ENCODE measurements around the gene SSTR3.

The SSTR3 gene

DNA sequence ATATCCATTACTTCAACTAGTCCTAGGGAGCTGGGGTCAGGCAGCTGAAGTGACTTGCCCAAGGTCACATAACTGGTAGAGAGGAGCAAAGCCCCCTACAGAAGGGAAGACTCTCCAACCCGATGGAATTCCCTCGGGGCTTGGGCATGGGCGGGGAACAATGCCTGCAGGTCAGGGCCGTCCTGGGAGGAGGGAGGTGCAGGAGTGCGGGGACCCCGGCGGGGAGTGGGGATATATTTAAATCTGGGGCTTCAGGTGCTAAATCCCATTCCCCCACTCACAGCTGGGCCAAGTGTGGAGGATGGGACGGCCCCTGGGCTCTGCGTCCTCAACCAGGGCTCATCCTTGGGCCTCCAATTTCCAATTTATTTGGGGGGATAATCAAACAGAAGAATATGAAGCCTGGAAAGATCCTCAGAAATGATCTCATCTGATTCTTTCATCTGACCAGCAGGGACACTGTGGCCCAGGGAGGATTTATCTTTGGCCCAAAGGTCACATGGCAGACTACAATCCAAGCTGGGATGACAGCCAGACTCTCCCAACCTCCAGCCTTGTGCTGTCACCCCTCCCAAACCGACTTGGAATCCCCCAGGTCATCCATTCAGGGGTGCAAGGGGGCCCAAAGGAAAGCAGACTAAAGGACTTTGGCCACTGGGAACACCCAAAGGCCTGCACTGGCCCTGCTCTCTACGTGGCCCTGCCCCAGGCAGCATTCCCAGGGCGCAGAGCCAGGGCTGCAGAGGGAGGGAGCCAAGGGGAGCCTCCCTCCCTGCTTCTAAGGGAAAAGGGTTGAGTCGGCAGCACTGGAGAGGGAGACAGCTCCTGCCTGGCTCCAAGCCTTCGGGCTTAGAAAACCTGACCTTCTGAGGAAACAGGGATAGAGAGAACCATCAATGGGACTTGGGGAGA, 15.5 kb downstream of the SSTR3 start:
- no peak for DNase-seq (ENCODE audit: low spot score)

DNA sequence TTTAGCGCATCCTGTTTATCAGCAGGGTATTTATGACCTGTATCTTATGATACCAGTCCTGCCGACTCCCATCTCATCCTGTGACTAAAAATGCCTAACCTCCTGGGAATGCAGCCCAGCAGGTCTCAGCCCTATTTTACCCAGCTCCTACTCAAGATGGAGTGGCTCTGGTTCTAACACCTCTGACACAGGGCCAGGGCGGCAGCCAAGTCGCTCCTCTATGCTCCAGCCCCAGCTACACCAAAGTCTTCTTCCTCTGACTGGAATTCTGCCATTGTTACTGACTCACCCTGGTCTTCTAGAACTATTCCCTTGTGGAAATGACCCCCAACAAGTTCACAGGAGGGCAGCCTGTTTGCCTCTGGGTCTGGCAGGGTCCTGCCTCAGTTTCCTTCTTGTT, 16.4 kb downstream of the SSTR3 start:
- no peak for DNase-seq (ENCODE audit: low spot score)

- DNase-seq (ENCODE audit: low spot score) = no peak
Observed at GRCh38 chr22:37194750-37195149, 17.5 kb downstream of the SSTR3 start.

- peak; percentile 70 for DNase-seq (ENCODE audit: low spot score)
Observed at GRCh38 chr22:37193629-37194191, 18.6 kb downstream of the SSTR3 start.

DNA sequence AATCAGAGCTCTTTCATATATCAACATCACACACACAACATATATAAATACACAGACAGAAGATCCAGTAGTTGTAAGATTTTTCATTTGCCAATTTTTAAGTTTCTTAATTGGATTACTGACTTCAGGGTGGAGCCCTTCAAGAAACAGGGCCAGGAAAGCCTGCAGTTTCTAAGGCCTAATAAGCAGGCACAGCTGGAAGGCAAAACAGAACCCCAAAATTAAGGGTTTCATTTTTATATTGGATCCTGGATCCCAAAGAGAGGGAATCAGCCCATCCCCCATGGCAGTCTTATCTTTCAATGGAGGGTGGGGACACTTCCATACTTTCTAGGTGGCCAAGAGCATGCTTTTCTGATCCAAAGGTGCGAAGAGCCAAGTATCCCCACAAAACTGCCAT, 19.5 kb downstream of the SSTR3 start:
- DNase-seq (ENCODE audit: low spot score) = no peak

DNA sequence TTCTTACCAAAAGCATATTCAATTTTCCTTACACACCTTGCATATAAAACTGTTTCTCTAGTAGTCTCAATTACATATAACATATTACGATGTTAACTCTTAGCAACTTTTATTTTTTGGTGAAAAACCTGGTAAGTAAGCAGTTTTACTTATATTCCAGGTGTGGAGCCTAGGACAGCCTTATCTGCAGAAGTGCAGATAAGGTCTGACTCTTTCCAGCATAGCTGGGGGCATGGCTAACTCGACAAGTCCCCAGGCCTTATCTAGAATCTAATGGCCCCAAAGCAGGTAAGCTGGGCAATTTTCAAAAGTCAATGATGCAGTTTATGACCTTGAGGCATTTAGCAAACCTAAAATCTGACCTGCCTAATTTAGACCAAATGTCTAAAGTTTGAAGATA, 20.1 kb downstream of the SSTR3 start:
- no peak for DNase-seq (ENCODE audit: low spot score)

DNA sequence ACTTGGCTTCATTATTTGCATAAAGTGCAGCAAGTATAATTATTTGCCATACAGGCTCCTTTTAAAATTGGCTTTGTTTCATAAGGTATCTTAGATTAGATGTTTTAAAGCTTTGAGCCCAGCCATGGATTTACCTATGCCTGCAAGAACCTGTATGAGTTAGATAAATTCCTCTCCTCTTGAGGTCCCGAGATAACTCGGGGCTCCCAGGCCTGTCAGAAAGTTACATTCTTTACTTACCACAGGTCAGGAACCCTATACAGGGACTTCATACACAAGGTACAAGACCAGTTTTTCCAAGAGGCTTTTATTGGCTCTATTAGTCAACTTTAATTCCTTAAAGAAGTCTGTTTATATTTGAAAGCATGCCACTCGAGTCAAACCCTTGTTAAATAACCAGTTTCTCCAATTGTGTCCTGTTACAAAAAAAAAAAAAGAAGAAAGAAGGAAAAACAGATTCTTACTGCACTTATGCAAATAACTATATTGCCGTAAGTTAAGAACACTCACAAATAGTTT, 22.0 kb downstream of the SSTR3 start:
- DNase-seq (ENCODE audit: low spot score) = no peak

DNA sequence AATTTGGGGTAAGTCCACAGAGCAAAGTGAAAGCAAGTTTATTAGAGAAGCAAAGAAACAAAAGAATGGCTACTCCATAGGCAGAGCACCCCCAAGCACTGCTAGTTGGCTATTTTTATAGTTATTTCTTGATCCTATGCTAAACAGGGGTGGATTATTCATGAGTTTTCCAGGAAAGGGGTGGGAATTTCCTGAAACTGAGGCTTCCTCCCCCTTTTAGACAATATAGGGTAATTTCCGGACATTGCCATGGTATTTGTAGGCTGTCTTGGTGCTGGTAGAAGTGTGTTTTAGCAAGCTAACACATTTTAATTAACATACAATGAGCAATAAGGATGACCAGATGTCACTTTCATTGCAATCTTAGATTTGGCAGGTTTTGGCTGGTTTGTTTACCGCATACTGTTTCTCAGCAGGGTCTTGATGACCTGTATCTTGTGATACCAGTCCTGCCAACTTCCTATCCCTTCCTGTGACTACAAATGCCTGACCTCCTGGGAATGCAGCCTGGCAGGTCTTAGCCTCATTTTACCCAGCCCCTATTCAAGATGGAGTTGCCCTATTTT, 23.3 kb downstream of the SSTR3 start:
- peak; percentile 88 for DNase-seq (ENCODE audit: low spot score)

GRCh38 chr22:37187891-37188761, 24.2 kb downstream of the SSTR3 start, which contains the start of gene C1QTNF6:
C1QTNF6 (minus strand) TSS chr22:37188247; CDS start chr22:37188213, 34 bp downstream.
- peak; percentile 38 for DNase-seq (ENCODE audit: low spot score)

- no peak for DNase-seq (ENCODE audit: low spot score)
Observed at GRCh38 chr22:37187552-37187890, 24.8 kb downstream of the SSTR3 start.

DNA sequence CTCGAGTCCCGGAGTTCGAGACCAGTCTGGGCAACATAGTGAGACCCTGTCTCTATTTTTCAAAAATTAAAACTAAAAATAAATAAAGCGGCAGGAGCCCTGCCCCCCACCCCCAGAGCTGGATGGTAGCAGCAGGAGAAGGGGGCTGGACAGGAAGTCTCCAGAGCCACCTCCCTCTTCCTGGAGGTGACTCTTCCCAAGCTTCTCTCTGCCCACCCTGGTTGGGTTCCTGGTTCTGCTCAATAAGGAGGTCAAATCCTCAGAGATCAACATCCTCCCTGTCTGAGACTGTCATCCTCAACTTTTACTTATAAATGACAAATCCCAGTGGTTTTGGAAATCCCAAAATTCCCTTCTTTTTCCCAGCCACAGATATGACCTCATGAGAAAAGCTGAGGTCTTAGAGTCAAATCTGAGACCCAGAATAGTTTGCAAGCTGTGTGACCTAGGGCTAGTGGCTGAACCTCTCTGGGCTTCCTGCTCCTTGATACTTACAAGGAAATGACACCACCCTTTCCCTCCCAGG, 25.2 kb downstream of the SSTR3 start:
- DNase-seq (ENCODE audit: low spot score) = no peak

GRCh38 chr22:37186228-37186996, 25.9 kb downstream of the SSTR3 start:
- peak; percentile 71 for DNase-seq (ENCODE audit: low spot score)

- no peak for DNase-seq (ENCODE audit: low spot score)
Observed at GRCh38 chr22:37185646-37186227, 26.5 kb downstream of the SSTR3 start.

DNA sequence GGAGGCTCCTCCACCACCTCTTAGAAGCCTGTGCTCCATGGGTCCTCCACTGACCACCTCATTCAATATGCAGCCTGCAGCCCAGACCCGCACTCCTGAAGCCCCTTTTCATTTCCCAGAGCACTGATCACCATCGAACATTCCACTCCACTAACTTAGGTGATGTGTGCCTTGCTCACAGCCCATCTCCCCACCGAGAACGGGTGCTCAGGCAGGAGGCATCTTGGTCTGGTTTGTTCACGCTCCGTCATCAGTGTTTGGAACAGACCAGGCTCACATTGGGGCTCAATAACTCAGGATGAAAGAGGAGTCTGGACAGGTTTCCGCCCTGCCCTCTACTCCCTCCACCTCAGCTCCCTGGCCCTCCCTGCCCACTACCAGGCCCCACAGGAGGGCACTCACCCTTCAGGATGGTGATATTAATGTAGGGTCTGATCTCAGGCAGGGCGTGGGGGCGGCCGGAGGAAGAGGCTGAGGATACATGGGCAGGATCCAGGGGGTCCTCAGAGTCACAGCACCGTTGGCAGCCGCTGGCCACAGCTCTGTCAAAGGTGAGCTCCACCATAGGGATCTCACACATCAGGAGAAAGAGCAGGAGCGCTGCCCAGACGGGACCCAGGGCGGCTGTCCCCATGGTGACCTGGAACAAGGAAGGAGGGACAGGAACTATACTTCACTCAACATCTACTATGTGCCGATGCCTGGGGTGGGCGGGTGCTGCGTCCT, 27.3 kb downstream of the SSTR3 start:
- no peak for DNase-seq (ENCODE audit: low spot score)

GRCh38 chr22:37184380-37184755, 27.9 kb downstream of the SSTR3 start:
- no peak for DNase-seq (ENCODE audit: low spot score)

GRCh38 chr22:37183432-37184379, 28.6 kb downstream of the SSTR3 start:
- DNase-seq (ENCODE audit: low spot score) = no peak

GRCh38 chr22:37182949-37183245, 29.4 kb downstream of the SSTR3 start:
- DNase-seq (ENCODE audit: low spot score) = no peak

DNA sequence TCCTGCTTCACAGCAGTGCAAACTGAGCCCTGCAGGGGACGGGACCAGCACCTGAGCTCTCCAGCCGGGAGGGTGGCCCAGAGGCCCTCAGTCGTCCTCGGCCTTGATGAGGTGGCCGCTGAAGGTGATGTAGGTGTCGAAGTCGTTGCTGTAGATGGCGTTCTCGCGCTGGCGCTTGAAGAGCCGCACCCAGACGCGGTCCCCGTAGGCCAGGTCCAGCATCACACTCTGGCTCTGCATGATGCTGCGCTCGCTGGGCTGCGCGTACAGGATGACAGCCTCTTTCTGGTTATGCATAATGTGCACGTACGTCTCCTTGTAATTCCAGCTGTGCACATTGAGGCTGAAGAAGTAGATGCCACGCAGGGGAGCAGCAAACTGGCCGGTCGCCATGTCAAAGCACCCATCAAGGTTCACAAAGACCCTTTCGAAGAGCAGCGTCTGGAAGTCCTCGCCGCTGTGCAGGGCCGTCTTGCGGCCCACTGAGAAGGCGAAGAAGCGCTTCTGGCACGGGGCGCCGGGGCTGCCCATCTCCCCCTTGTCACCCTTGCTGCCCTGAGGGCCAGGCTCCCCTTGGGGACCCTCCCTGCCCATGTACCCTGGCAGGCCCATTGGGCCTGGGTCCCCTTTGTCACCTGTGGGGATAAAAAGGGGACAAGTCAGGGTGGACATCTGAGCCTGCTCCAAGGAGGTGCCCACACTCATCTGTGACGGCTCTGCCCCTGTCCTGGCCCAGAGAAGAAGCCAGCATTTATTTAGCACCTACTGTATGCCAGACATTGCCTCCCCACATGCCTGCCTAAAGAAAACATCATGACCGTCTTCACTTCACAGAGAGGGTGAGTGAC, 30.0 kb downstream of the SSTR3 start:
- DNase-seq (ENCODE audit: low spot score) = no peak
